COLO829 (cell line): ENCODE measurements around the gene CD2.

Experiments
- DNase-seq: peaks from one replicate; pipeline ENCODE4 v3.0.0; 2012; ENCODE audit warnings: low spot score

Gene CD2

DNA sequence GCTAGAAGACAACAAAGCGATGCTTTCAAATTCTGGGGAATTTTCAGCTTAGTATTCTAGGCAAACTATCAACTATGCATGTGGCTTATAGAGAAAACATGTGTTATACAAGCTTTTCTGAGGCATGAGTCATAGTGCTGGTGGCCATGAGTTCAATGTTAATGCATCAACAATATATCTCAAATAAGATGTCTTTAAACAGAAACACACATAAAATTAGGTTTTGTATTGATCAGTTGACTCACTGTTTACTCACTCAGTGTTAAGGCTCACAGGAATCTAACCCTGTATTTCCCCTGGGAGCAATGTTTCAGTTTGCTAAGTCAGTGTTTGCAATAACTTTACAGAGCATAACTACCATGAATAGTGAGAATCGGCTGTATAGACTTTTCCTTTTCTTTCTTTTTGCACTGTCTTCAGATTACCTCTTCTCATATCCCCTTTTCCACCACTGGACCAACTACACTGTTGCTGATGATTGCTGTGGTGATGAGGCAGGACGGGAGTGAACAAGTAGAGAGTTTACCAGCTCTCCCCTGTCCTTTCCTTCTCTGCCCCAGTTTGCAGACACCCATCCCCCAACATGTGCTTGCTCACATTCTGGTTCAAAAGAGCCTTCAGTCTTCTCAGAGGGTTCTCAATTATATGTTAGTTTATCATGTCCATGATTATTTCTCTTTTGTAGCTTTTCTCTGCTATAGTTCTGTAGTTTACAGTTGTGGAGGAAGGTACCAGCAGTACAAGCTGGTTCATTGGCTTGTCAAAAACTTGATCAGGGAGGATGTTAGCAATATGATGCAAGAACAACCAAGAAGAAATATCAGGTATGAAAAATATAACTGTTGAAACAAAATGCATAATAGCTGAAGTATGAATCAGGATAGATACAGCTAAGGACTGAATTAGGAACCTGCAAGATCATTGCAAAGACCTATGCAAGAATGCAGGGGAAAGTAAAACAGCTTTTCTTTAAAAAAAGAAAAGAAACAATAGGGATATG is 23.9 kb downstream of the CD2 start:
- peak; percentile 60 for DNase-seq

DNA sequence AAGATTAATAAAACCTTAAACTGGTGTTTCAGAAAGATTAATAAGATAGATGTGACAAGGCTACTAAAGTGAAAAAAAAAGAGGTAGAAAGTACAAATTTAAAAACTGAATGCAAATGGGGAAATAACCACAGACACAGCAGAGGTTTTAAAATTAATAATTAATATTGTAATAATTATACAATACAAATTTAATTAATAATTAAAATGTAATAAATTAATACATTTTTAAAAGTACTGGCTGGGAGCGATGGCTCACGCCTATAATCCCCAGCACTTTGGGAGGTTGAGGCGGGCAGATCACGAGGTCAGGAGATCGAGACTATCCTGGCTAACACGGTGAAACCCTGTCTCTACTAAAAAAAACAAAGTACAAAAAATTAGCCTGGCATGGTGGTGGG is 26.8 kb downstream of the CD2 start:
- DNase-seq: no peak

DNA sequence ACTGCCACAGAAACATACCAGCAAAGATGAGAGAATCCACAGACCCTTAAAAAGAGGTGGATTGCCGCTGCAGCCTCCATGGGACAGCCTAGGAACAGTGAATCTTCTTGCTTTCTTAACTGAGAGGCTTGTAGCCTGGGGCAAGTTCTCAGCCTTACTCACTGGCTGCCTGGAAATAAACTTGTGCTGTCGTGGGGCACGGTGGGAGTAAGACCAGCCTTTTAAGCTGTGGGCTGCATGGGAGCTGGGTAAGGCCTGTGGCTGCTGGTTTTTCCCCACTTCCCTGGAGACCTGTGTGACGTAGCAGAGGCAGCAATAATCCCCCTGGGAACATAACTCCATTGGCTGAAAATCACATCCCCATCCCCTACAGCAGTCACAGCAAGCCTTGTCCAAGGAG is 30.8 kb downstream of the CD2 start:
- DNase-seq: no peak

DNA sequence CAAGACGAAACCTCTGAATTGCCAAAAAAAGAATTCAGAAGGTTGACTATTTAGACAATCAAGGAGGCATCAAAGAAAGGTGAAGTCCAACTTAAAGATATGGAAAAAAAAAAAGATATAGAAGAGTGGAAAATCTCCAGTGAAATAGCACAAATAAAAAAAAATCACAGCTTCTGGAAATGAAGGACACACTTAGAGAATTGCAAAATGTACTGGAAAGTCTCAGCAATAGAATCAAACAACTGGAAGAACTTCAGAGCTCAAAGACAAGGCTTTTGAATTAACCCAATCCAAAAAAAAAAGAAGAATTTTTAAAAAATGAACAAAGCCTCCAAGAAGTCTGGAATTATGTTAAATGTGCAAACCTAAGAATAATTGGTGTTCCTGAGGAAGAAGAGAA is 31.8 kb downstream of the CD2 start:
- DNase-seq: no peak

DNA sequence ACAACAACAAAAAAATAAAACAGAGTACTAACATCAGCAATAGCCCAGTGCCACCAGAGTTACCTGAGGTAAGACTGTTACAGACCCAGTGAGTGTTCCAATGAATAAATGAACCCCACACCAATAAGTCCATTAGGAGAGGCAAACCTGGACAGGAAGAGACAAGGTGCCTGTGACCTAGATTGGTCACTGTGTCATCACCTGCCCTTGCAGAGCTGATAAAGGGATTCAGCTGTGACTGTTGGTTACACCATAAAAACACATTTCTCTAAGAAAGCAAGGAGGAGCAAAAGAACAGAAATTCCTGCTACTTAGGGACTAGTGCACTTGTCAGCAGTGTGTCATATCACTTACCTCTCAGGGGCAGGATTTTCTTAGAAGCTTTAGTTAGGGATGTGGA is 37.5 kb downstream of the CD2 start:
- no peak for DNase-seq

DNA sequence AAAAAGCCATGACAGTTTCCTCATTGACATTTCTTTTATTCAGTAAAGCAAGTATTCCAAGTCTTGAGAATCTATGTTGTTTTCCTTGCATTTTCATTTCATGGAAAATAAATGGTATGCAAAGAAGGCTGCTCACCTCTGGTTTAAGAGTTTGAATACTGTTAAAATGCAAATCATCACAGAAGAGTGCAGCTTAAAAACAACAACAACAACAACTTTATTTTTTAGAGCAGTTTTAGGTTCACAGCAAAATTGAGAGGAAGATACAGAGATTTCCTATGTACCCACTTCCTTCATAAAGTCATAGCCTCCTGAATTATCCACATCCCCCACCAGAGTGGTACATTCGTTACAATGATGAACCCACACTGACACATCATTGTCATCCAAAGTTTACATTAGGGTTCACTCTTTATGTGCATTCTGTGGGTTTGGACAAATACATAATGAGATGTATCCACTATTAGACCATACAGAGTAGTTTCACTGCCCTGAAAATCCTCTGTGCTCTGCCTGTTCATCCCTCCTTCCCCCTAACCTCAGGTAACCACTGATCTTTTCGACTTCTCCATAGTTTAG is 39.2 kb downstream of the CD2 start:
- no peak for DNase-seq

DNA sequence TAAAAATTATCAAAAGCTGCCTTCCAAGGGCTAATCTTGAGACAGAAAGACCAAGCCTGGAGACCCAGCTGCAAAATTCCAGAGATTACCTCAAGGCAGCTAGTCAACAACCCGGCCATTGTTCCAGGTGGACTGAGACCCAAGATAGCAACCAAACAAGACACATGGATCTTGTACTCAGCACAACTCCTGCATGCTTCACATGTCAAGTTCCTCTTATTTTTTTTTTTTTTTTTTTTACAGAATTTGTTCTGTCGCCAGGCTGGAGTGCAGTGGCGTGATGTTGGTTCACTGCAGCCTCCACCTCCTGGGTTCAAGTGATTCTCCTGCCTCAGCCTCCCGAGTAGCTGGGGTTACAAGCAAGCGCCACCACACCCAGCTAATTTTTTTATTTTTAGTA is 40.1 kb downstream of the CD2 start:
- DNase-seq: no peak

DNA sequence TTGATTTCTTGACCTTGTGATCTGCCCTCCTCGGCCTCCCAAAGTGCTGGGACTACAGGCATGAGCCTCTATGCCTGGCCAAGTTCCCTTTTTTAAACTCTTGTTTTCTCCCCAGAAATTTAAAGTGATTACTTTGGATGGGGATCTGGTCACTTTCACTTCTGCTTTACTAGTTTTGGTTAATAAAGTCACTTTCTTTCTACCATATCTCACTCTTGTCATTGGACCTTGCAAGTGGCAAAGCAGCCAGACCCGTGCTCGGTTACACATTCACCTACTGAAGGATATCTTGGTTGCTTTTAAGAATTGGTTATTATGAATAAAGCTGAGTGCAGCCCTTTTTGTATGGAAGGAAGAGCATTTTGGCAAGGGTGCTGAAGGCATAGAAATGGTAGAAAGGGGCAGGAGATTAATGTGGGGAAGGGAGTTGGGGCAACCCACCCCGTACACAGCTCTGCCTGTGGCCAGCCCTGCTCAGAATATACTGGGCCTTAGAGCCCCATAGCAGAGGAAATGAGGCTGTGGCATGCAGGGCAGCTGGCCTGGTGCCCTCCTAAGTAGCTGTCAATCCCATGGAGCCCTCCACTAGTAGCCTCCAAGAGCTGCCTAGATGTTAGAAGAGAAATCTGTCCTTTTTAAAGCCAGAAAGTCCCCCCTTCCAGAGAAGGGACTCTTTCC is 40.7 kb downstream of the CD2 start:
- no peak for DNase-seq

DNA sequence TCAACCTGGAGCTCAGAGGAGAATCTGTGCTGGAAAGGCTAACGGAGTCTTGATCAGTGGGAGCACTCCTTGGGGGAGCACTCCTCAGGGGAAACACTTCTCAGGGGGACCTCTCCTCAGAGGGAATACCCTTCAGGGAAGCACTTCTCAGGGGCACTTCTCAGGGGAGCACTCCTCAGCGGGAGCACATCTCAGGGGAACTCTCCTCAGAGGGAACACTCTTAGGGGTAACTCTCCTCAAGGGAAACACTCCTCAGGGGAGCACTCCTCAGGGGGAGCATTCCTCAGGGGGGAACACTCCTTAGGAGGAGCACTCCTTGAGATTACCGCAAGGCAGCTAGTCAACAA is 41.2 kb downstream of the CD2 start:
- DNase-seq: no peak

DNA sequence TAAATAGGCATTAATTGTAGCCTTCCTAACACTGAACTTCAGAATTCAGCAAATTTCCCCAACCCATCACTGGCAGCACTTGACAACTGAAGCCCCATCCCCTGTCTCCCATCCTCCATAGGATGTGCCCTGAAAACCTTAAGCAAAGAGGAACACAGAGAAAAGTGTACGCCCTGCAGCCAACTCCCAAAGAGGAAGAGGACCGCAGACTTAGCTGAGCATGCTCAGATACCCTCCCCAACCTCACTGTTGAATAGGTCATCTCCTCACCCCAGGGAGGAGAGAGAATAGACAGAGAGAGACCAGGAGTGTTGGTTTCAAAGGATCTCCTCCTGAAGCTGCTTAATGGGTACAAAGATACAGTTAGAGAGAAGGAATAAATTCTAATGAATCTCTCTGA is 50.5 kb downstream of the CD2 start:
- no peak for DNase-seq

DNA sequence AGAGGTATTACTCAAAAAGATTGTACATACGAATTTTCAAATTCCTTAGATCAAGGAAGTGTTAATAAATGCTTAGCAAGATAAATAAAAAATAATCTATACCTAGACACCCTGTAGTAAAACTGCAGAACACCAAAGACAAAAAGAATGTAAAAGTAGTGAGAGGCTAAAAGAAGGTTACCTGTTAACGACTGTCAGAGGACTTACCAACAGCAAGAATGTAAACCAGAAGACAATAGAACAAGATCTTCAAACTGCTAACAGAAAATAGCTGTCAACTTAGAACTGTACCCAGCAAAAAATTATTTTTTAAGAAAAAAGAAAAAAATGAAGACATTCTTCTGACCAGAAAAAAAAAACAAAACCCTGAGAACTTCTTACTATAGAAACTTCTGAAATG is 51.2 kb downstream of the CD2 start:
- DNase-seq: no peak

DNA sequence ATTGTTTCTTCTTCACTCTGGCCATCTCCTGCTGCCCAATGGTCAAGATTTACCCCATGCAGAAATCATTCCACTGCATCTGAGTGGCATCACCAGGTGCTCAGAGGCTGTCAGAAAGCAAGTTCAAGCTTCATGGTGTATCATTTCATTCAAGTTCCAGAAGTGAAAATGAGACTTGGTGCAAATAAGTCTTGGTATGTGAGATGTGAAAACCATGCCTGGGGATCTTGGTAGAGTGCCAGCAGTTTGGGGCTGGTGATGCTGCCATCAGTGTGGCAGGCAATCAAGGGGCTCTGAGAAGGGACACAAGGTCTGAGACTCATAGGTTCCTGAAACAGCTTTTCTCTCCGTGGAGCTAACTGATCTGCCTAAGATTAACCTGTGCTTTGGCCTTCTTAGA is 52.0 kb downstream of the CD2 start:
- DNase-seq: no peak

DNA sequence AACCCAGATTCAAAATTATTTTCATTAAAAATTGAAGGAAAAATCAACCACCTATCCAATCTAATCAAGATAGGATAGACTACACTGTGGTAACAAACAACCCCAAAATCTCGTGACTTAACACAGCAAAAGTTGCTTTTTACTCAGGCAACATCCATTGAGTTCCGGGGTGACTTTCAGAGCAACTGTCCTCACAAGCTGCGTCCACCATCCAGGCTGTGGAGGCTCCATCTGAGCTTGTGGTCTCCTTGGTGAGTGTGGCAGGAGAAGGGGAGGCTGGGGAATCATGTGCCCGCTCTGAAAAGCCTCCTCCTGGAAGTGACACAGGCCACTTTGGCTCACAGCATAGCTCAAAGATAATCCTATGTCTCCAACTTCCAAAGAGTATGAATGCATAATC is 52.4 kb downstream of the CD2 start:
- DNase-seq: no peak

DNA sequence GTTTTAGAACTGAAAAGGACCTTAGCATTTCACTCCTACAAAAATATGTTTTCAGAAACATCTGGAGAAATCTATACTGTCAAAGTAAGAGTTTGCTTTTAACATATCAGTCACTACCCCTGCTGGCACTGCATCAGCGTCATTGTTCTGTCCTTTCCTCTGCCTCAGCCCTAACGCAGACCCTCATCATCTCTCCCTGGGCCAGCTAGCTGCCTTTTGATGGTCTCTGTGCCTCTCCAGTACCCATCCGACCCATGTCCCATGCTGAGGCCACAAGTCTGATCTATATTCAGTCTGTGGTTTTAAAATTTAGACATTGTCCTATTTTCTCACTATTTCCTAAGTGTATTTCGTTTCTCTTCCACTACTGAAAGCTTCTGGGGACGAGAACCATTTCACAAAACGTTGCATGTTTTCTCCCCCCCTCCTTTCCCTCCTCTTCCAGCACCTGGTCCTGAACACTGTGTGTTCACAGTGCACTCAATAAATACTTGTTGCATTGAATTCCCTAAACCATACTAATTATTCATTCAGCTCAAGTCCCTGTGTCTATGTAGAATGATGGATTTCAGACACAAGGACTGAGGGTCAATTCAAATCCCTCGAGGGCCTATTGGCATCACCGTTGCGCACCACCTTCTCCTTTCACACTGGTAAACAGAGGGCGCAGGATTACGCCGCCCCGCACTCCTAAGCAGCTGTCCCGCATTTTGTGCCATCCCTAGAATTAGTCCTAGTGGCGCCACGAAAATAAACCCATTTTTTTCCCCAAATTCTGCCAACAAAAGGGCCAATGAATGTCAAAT is 53.4 kb downstream of the CD2 start:
- DNase-seq: no peak

DNA sequence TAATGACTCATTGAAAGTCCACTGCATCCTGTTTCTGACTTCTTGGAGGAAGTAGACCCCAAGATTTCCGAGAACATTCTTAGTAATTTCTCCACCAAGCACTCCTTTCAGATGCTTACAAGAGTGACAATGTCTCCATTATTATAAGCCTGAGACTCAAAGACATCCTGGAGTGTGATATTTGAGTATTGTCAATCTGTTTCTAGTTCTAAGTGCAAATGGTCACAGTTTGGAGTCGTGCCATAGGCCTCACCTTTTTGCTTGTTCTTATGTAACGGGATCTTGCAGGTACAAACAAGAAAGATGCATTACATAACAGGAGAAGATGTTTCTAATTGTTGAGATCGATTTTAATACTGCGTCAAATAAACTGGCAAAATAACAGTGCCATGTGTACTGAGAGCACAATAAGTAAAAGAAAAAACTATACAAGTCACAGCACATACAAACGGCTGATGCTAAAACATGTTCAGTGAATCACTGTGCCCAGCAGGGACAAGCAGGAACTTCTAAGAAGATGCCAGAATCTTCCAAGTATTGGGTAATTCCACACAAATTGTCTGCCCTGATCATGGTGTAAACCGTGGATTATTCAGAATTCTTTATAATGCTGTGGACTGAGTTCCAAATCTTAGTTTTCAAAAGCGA is 54.1 kb downstream of the CD2 start:
- DNase-seq: no peak

DNA sequence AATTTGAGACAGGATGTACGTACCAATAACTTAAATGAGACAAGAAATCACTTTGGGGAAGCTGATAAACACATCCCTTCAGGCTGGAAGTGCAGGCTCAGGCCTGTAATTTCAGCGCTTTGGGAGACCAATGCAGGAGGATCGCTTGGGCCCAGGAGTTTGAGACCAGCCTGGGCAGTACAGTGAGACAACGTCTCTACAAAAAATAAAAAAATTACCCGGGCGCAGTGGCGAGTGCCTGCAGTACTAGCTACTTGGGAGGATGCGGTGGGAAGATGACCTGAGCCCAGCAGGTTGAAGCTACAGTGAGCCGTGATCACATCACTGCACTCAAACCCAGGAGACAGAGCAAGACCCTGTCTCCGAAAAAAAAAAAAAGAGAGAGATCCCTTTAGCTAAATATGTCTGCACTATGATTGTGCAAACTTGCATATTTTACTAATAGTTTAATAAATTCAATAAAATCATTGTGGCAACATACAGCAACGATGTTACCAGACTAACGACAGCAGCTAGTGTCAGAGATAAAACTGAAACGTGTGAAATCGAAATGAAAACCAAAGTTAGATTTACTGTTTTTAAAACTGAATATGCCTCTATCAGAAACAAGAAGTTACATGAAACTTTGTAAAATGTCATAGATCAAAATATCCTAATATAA is 54.7 kb downstream of the CD2 start:
- no peak for DNase-seq

DNA sequence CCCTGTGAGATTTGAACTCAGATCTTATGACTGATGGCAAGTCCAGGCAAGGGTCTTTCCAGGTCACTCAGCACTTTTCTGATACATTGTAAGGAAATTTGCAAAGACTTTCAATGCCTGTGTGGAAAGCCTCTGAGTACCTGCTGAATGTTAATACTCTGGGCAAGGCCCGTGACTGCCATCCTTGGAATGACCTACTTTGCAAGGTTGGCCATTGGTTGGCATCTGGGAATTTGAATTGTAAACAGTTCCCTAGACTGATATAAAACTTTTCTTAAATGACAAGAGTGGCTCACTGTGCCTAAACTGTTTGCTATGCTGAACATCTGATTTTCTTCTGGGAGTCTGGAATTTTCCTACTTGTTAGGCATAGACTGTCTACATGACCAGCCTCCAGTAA is 57.1 kb downstream of the CD2 start:
- no peak for DNase-seq

DNA sequence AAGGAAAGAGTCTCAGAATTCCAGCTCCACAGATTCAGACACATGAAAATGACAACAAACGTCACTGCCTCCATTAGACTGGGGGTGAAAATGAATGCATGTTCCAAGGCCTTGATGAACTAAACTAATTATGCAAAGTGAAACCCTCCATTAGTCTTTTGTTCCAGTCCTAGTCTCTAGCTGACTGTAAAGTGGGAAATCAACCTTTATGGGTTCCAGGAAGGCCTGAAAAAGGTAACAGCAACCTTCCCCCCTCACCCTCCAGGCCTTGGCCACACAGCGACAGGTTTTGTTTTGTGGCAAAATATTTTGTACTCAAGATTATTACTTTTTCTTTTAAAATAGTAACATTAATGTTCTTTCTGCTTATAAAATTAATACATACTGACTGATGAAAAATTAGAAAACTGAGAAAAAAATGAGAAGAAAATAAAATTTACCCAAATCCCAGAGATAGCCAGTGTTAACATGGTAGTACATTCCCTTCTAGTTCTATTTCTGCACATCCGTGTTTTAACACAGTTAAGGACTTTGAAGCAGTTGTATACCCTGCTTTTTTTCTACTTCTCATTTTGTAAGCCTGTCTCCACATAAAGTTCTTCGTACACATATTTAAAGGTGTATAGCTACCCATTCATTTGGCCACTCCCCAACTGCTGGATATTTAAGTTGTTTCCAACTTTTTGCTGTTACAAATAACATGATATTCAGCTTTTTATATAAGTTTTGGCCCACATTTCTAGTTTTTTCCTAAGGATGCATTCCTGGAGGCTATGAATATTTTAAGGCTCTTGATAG is 60.9 kb downstream of the CD2 start:
- no peak for DNase-seq

DNA sequence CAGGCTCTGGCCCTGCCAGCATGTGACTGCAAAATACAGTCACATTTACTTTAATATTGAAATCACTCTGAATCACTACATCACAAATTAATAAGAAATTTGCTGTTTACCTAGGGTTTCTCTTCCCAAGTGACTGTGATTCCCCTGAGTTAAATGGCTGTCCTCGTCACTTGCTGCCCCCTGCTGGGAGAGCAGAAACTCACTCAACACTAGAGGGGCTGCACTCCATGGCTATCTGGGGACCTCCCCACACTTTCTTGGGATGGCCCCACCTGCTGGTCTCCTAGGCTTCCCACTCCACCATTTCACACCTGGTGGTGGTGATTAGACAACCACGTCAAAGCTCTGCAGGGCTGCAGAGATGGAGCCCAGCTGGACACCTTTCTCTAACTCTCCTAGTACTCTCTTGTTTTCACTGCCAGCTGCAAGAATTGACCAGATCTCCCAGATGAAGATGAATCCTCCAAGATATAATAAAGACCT is 63.4 kb downstream of the CD2 start:
- peak; percentile 29 for DNase-seq
